Hematopoietic multipotent progenitor cell treated with erythropoietin and hydrocortisone succinate and interleukin-3 and kit ligand, for 8 days (in vitro differentiated cells): Measurements from ENCODE around the gene CDH23.

Source experiments
- DNase-seq: peaks from one replicate; pipeline ENCODE4 v3.0.0-alpha.2; 2015

The CDH23 gene

GRCh38 chr10:71671994-71672946, 275.6 kb downstream of the CDH23 start:
- DNase-seq = no peak

GRCh38 chr10:71675295-71675970, 278.7 kb downstream of the CDH23 start:
- DNase-seq = no peak

DNA sequence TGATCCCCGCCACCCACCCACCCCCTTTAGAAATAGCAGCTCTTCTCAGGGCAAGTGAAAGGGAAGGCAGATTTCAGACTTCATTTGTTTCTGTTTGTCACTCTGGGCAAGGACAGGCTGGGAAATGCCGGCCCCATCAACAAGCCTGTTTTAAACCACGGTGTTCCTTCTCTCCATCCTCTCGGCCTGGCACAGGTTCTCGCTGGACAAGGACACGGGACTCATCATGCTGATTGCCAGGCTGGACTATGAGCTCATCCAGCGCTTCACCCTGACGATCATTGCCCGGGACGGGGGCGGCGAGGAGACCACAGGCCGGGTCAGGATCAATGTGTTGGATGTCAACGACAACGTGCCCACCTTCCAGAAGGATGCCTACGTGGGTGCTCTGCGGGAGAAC, 280.5 kb downstream of the CDH23 start:
- DNase-seq = no peak

DNA sequence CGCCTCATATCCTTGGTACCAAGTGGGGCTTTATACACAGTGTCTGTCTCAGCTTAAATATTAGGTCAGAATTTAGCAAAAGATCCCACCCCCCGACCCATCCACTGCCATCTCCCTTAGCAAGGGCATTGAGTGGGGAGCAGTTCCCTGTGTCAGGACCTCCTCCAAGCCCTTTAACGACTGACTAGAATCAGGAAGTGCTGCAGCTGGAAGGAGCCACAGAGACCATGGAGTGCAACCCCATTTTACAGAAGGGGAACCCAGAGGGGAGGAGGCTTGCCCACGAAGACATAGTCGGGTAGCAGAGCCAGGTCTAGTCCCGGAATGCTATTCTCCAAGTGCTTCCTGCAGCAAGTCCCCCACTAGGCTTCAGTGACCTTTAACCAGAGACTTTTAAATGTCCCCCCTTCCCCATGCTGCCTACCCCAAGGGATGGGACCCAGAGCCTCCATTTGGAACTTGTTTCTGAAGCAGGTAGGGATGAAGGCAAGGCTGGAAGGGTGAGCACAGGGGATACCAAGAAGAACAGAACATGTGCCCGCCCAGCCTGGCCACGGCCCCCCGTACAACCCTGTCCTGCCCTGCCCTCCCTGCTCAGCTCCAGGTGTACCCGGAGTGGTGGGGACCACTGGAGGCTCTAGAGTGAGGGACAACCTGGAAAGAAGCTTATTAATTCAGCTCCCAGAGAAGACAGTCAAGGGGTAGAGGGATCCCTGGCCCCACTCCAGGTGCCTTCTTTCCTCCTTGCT, 281.5 kb downstream of the CDH23 start:
- no peak for DNase-seq

GRCh38 chr10:71679425-71679824, 282.7 kb downstream of the CDH23 start:
- DNase-seq = no peak

- DNase-seq = no peak
Measured at GRCh38 chr10:71681977-71682376, 285.3 kb downstream of the CDH23 start.

- DNase-seq = no peak
Measured at GRCh38 chr10:71683301-71683700, 286.6 kb downstream of the CDH23 start.

- DNase-seq = peak; percentile 57
Measured at GRCh38 chr10:71684356-71685173, 287.8 kb downstream of the CDH23 start.

DNA sequence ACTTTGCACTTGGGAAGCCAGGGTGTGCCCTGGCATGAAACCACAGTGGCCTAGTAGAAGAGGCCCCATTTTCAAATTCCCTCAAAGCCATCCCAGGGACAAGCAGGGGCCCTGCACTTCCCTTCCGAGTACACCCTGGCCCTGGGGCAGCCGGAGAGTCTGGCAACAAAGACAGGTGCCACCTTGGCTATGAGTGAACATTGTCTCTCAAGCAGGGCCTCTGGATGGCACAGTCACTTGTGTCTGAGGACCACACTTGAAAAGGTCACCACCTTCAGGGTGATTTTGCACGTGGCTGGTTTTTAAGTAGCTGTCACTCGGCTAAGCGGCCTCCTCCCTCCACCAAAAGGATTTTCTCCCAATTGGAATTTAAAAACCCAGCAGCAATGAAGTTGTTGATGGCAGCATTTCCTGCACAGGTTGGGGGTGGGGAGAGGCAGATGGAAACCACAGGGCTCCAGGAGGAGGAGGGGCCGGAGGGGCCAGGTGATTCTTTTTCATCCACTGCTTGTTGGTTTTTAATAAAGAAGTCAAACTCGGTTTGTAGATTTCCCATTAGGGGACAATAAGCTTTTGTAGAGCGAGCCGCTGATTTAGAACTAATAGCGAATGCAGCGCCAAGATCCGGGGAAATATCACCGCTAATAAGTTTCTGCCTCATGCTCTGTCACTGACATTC, 289.0 kb downstream of the CDH23 start:
- no peak for DNase-seq

DNA sequence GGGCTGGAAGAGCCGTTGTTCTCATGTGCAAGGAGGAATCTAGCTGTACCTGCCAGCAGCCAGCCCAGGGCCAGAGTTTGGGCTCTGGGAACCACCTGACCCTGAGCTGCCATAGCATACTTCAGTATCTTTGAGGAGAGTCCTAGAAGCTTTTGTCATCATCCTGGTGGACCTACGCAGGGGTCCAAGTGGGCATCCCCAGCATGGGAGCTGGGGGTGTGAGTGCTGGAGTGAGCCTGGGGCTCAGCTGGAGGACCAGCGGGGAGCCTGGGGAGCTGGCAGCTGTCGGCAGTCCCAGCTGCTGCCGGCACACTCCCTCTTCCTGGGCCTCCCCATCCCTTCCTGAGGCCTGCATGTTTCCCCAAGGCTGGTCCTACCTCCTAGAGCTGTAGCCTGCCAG, 290.4 kb downstream of the CDH23 start:
- no peak for DNase-seq

GRCh38 chr10:71687480-71687879, 290.8 kb downstream of the CDH23 start:
- DNase-seq = no peak

- DNase-seq = no peak
Measured at GRCh38 chr10:71688256-71688655, 291.5 kb downstream of the CDH23 start.

DNA sequence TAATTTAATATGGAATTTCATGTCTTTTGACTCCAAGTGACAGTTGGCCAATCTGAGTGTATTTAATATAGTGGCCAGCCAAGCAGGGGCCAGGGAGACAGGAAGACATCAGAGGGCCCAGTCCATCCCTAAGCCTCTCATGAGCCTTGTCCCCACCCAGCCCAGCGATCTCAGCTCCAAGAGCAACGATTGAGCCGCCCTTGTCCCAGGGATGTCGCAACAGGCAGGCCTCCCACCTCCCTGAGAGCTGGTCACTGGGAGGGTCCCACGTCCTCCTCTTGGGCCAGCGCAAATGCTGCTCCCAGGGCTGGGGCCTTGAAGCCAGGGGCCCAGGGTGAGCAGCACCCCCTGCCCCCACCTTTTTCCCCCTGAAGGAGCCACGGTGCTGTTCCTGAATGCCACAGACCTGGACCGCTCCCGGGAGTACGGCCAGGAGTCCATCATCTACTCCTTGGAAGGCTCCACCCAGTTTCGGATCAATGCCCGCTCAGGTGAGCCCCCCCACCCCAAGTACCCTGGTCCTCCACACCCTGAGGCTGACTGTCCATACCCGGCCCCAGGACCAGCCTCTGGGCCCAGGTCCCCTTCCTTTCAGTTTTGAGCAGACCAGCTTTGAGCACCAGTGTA, 293.5 kb downstream of the CDH23 start:
- no peak for DNase-seq

GRCh38 chr10:71691405-71691804, 294.7 kb downstream of the CDH23 start:
- no peak for DNase-seq

GRCh38 chr10:71692598-71693306, 296.0 kb downstream of the CDH23 start:
- no peak for DNase-seq

DNA sequence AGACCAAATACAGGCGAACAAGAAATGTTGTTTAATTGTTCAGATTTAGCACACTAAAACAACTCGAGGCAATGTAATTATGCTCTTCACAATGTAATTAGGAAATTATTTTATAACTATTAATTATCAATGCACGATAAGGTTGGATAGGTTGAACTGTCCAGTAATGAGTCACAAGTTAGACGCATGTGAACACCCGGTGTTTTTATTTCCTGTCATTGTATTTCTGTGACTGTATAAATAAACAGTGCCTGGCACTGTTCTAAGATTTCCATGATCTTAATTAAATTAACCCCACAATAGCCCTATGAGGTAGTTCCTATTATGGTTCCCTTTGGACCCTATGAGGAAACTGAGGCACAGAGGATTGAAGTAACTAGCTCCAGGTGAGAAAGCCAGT, 296.7 kb downstream of the CDH23 start:
- no peak for DNase-seq

DNA sequence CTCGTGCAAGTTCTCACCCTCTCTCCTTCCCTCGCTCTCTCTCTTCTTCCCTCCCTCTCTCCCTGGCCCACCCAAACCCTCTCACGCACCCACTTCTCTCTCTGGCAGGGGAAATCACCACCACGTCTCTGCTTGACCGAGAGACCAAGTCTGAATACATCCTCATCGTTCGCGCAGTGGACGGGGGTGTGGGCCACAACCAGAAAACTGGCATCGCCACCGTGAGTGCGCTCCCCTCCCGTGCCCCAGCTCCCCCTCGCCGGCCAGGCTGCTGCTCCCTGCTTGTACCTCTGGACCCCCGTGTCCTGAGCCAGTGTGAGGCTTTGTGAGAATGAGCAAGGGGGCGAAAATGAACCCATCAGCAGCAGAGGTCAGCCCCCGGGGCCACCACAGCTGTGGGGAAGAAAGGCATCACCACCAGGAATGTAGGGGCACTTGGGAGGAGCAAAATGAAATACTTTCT, 297.4 kb downstream of the CDH23 start:
- no peak for DNase-seq

GRCh38 chr10:71694567-71694968, 297.8 kb downstream of the CDH23 start:
- DNase-seq = peak; percentile 34

- DNase-seq = no peak
Measured at GRCh38 chr10:71695502-71696476, 299.1 kb downstream of the CDH23 start.
